Dermis microvascular lymphatic vessel endothelial cell (primary cell): ENCODE data around the gene D2HGDH. TPM values are rescaled to one million over a fixed set of nuclear protein-coding genes. Genes with fewer than 3 reads are reported as not detected.
"Not testable (repeated sequence)": the region's sequence is repeated elsewhere in the genome, so short reads cannot be mapped to it uniquely, and the experiment has no call there.

Source experiments
- DNase-seq, 2 donors: peaks; one replicate each; pipeline versions ENCODE4 v3.0.0 to v3.0.0-alpha.2; 2010; ENCODE audit warnings: low read depth in 2 of 2
- total RNA-seq: library from RNA; depleted of rRNA; stranded (reverse); fragments of >200 nt; gene quantifications from 2 replicates; pipeline ENCODE4 v1.2.1, GENCODE V29; 2014

D2HGDH gene
- total RNA-seq, 1 donor from 2014 or later = 10.9 TPM

- DNase-seq = no peak
Measured at GRCh38 chr2:241793385-241793784, 59.0 kb downstream of the D2HGDH start.

GRCh38 chr2:241794250-241794823 lies 59.9 kb downstream of the D2HGDH start:
- DNase-seq = no peak

- no peak for DNase-seq
Measured at GRCh38 chr2:241795021-241795999, 60.9 kb downstream of the D2HGDH start.

GRCh38 chr2:241796209-241796608 lies 61.8 kb downstream of the D2HGDH start:
- no peak for DNase-seq

GRCh38 chr2:241796610-241797138 lies 62.2 kb downstream of the D2HGDH start:
- DNase-seq = no peak

GRCh38 chr2:241797441-241798080 lies 63.1 kb downstream of the D2HGDH start:
- no peak for DNase-seq

- DNase-seq = no peak
Measured at GRCh38 chr2:241798081-241798630, 63.7 kb downstream of the D2HGDH start.

GRCh38 chr2:241798631-241799521 lies 64.4 kb downstream of the D2HGDH start:
- DNase-seq = no peak

GRCh38 chr2:241799522-241800197 lies 65.2 kb downstream of the D2HGDH start:
- DNase-seq = no peak

GRCh38 chr2:241800198-241800903 lies 65.9 kb downstream of the D2HGDH start:
- DNase-seq = not testable (repeated sequence)

- DNase-seq = no peak
Measured at GRCh38 chr2:241801611-241802420, 67.4 kb downstream of the D2HGDH start.

GRCh38 chr2:241802421-241803318 lies 68.2 kb downstream of the D2HGDH start:
- DNase-seq = no peak

GRCh38 chr2:241803387-241804325 lies 69.2 kb downstream of the D2HGDH start:
- peak in 1 of 2 donors; percentile 41 for DNase-seq

GRCh38 chr2:241804326-241805229 lies 70.1 kb downstream of the D2HGDH start:
- DNase-seq = no peak

- DNase-seq = not testable (repeated sequence)
Measured at GRCh38 chr2:241806217-241806616, 71.8 kb downstream of the D2HGDH start.
